ENCODE data around the gene MECR.
"Not testable (repeated sequence)": the region's sequence is repeated elsewhere in the genome, so short reads cannot be mapped to it uniquely, and the experiment has no call there.

Gene MECR

DNA sequence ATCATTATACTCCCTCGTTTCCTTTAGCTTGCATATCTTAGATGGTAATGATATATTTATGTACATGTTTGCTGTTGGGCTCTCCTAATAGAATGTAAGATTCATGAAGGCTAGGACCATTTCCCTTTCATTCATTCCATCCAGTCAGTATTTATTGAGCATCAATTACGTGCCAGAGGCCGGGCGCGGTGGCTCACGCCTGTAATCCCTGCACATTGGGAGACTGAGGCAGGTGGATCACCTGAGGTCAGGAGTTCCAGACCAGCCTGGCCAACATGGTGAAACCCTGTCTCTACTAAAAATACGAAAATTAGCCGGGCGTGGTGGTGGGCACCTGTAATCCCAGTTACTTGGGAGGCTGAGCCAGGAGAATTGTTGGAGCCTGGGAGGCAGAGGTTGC lies 4.1 kb upstream of the MECR start:
- not testable (repeated sequence) for DNase-seq

DNA sequence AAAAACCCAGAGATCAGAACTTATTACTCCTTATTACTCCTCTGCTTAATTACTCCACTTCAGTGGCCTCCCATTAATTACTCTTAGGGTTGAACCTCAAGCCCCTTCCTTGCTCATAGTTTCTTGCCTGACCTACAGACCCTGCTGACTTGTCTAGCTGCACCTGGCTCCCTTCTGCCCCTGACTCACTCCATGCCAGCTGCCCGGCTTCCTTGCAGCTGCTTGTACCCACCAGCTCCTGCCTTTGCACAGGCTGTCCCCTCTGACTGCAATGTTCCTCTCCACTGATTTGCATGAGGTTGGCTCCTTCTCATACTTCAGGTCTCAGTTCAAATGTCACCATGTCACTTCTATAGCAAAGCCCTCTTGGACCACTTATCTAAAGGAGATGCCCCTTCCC lies 3.7 kb upstream of the MECR start:
- no peak for DNase-seq

GRCh38 chr1:29233693-29234092 lies 3.0 kb upstream of the MECR start:
- DNase-seq, result no peak

GRCh38 chr1:29232387-29232786 lies 1.7 kb upstream of the MECR start:
- DNase-seq, result no peak

DNA sequence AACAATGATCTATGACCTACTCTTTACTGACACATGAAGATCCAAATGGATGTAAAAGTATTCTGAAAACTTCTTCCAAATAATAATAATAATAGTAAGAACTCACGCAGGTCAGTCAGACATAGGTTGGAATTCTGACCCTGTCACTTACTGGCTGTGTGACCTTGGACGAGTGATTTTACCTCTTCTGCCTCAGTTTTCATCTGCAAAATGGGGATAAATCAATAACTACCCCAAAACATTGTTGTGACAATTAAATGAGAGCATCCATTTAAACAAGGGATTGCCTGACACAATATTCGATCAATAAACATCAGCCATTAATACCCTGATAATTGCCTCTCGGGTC lies 556 bp downstream of the MECR start:
- DNase-seq, result no peak

GRCh38 chr1:29227511-29227910 lies 3.2 kb downstream of the MECR start:
- no peak for DNase-seq

- DNase-seq, result peak; percentile 71
Observed at GRCh38 chr1:29225361-29225760, 5.4 kb downstream of the MECR start.

DNA sequence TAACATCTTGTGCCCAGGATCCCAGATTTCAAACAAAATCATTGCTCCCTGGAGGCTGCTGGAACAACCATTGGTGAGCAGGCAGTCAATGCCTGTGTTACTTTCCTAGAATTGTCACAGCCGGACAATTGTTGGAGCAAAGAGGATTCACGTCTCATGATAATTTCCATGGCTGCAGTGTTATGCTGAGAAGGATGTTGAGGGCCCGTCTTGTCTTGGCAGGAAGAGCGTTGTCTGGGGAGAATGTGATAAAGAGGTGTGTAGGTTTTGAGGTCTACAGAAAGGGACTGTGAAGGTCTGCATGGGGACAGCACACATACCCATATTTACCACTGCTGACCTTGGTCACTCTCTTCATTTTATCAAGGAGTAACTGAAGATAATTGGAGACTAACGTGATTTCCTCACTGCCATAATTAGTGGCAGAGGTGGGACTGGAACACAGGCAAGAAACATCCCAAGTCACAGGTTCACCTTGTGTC lies 6.3 kb downstream of the MECR start:
- DNase-seq, result no peak

GRCh38 chr1:29223521-29223920 lies 7.2 kb downstream of the MECR start:
- no peak for DNase-seq

- DNase-seq, result no peak
Observed at GRCh38 chr1:29222686-29223085, 8.0 kb downstream of the MECR start.

GRCh38 chr1:29222260-29222659 lies 8.5 kb downstream of the MECR start:
- not testable (repeated sequence) for DNase-seq

DNA sequence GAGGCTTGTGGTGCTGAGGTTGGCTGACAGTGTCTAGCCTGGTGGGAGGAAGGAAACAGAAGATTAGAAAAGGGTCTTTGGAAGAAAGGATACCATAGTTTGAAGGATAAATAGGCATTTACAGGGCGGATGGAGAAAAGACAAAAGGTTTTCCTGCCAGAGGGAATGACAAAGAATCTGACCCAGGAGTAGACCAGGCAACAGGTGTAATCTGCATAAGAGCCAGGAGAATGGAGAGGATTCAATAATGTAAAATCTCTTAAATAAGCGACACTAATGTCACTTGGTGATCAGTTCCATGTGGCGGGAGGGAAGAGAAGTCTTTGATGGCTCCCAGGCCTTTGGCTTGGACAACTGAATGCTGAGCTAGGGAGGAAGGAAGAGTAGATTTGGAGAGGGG lies 9.4 kb downstream of the MECR start:
- no peak for DNase-seq

- no peak for DNase-seq
Observed at GRCh38 chr1:29218223-29218622, 12.5 kb downstream of the MECR start.

DNA sequence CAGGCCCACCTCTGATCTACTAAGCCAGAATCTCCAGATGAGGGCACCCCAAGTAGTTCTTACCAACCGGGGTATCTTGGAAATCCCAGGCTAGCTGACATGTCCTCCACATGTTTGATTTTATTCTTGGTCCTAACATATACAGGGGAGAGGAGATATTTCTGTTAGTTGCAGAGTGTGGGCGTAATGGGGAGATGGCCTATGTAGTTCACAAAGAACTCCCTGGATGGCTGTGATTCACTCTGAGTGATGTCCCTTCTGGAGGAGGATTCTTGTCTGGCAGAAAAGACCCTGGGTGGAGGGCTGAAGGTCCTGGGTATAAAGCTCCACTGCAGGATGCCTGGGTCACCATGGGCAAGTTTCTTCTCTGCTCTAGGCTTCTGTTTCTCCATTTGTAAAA lies 13.1 kb downstream of the MECR start:
- DNase-seq, result no peak

GRCh38 chr1:29213055-29213454 lies 17.7 kb downstream of the MECR start:
- peak; percentile 45 for DNase-seq

DNA sequence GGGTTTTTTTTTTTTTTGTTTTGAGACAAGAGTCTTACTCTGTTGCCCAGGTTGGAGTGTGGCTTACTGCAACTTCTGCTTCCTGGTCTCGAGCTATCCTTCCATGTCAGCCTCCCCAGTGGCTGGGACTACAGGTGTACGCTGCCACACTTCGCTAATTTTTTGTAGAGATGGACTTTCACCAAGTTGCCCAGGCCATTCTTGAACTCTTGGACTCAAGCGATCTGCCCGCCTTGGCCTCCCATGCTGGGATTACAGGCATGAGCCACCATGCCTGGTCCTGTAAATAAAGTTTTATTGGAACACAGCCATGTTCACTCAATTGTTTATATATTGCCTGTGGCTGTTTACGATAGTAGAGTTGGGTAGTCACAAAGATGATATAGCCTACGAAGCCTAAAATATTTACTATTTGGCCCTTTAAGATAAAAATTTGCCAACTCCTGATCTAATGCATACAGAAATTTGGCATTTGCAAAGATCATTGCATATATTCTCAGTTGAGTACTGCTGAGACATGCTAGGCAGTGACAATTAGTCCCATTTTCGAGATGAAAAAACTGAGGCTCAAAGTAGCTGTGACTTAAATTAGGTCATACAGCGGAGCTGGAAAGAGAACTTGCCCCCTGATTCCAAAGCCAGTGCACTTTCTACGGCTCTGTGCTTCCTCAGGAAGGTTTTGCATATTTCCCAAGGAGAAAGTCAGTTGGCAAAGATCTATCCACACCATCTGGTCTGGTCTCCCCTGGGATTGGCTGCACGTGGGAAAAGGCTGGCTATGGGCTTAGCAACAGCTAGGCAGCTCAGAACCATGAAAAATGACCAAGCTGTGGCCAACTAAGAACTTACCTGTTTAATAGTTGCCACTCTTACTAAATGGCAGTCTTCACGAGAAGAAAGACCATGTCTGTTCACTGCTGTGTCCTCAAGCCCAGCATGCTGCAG lies 19.4 kb downstream of the MECR start:
- DNase-seq, result peak; percentile 97

- DNase-seq, result peak; percentile 99
Observed at GRCh38 chr1:29210278-29211085, 20.3 kb downstream of the MECR start.

DNA sequence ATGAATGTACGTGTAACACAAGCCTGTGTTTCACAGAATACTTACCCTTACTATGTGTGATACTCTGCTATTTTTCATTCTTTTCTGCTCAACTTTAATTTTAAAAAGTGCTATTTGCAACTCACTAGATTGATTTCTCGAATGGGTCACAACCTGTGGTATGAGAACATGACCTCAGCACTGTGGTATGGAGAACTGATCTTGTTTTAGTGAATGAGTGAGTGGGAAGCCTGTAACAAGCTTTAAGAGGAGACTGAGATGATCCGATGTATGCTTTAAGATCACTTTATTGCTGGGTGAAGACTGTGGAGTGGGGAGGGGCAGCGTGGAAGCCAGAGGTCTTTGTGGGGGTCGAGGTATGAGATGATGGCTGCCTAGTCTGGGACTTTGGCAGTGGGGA lies 21.6 kb downstream of the MECR start:
- DNase-seq, result peak; percentile 85

DNA sequence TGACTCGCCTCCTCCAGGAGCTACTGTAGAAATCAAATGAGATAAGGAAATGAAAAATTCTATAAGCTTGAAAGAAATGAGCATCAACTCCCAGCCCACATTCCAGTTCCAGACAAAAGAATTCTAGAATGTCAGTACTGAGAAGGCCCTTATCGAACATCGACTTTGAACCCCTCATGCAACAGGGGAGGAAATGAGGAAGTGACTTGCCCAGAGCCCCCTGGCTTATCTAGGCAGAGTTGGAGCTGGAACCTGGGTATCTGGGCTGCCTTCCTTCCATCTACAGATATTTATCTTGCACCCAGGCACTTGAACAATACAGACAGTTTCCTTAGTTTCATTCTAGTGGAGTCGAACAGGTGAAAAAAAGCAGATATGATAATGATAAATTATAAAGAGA lies 22.3 kb downstream of the MECR start:
- DNase-seq, result no peak

- peak; percentile 99 for DNase-seq
Observed at GRCh38 chr1:29202584-29203340, 28.0 kb downstream of the MECR start.

GRCh38 chr1:29202053-29202452 lies 28.7 kb downstream of the MECR start:
- no peak for DNase-seq

GRCh38 chr1:29201595-29202051 lies 29.1 kb downstream of the MECR start:
- DNase-seq, result no peak
